H1 (cell line): ENCODE data around the gene SEC11A. TPM values are rescaled to one million over a fixed set of nuclear protein-coding genes. Genes with fewer than 3 reads are reported as not detected.

ENCODE experiments used
- CTCF ChIA-PET: fragments of 300-600 bp; sonication (Branson Sonifier 250); formaldehyde crosslinking; loops from one replicate; lab custom pipeline; 2021; ENCODE audit not compliant: partially characterized antibody; lab: Charles Lee
- POLR2A ChIA-PET: fragments of 300-600 bp; sonication (Branson Sonifier 250); formaldehyde crosslinking; loops from one replicate; lab custom pipeline; 2021; ENCODE audit warnings: inconsistent platforms; ENCODE audit not compliant: partially characterized antibody; lab: Charles Lee
- DNase-seq, 2 experiments: peaks; one replicate each; pipeline versions ENCODE4 v3.0.0 to v3.0.0-alpha.2; 2010 to 2022; ENCODE audit warnings: low spot score in 2 of 2, low read depth in 1 of 2, mixed read lengths in 1 of 2
- FAIRE-seq: peaks from 2 replicates; lab custom pipeline; 2011; peaks lifted over from hg19 to GRCh38; lab: Jason Lieb, UNC
- H2AFZ ChIP-seq: 2 replicates; pipeline ENCODE4 v1.8.1; 2012; ENCODE audit warnings: low read length, inconsistent platforms
- H2AK5ac ChIP-seq: 2 replicates; pipeline ENCODE4 v1.6.1; 2013; ENCODE audit warnings: low read depth, low read length
- H2BK120ac ChIP-seq: replicated peaks from 2 replicates; pipeline ENCODE3; 2013; ENCODE audit warnings: low read depth, low read length, inconsistent platforms
- H2BK12ac ChIP-seq: 2 replicates; pipeline ENCODE4 v1.6.1; 2013; ENCODE audit warnings: low read depth, low read length
- H2BK15ac ChIP-seq: 2 replicates; pipeline ENCODE4 v1.6.1; 2013; ENCODE audit warnings: low read length
- H2BK20ac ChIP-seq: 2 replicates; pipeline ENCODE4 v1.6.1; 2013; ENCODE audit warnings: low read length
- H2BK5ac ChIP-seq: 2 replicates; pipeline ENCODE4 v1.6.1; 2013; ENCODE audit warnings: low read depth, low read length
- H3K14ac ChIP-seq: 2 replicates; pipeline ENCODE4 v1.6.1; 2013; ENCODE audit warnings: inconsistent platforms; ENCODE audit not compliant: insufficient read length
- H3K18ac ChIP-seq: 2 replicates; pipeline ENCODE4 v1.6.1; 2013; ENCODE audit warnings: low read length; ENCODE audit errors: extremely low read depth
- H3K23ac ChIP-seq: 2 replicates; pipeline ENCODE4 v1.6.1; 2013; ENCODE audit warnings: inconsistent platforms; ENCODE audit not compliant: insufficient read length
- H3K23me2 ChIP-seq: 2 replicates; pipeline ENCODE4 v1.6.1; 2013; ENCODE audit warnings: low read depth, low read length
- H3K27ac ChIP-seq: 2 replicates; pipeline ENCODE4 v1.6.1; 2011; ENCODE audit warnings: low read depth, low read length, inconsistent platforms
- H3K27me3 ChIP-seq, 4 experiments: replicated peaks in 1 of 4; 1 replicate in 1 of 4; 2 replicates in 3 of 4; pipeline versions ENCODE4 v1.6.1 to v1.8.1; 2011 to 2013; ENCODE audit warnings: low read length in 3 of 4, mild to moderate bottlenecking in 3 of 4, inconsistent platforms in 2 of 4, mixed read lengths in 2 of 4, moderate library complexity in 1 of 4; ENCODE audit not compliant: control insufficient read depth in 3 of 4, insufficient read depth in 3 of 4; ENCODE audit errors: extremely low read depth in 1 of 4
- H3K36me3 ChIP-seq, 4 experiments: 2 replicates each; pipeline versions ENCODE4 v1.6.1 to v1.8.1; 2011 to 2013; ENCODE audit warnings: mild to moderate bottlenecking in 4 of 4, low read length in 3 of 4, moderate library complexity in 2 of 4, control low read depth in 1 of 4, inconsistent platforms in 1 of 4; ENCODE audit not compliant: insufficient read depth in 4 of 4, control insufficient read depth in 2 of 4
- H3K4ac ChIP-seq: replicated peaks from 2 replicates; pipeline ENCODE3; 2013; ENCODE audit warnings: low read length, low read depth, mixed read lengths, inconsistent platforms; ENCODE audit not compliant: insufficient read length
- H3K4me1 ChIP-seq, 4 experiments: replicated peaks in 1 of 4; 1 replicate in 1 of 4; 2 replicates in 3 of 4; pipeline versions ENCODE4 v1.6.1 to v1.8.1; 2011 to 2013; ENCODE audit warnings: low read length in 3 of 4, inconsistent platforms in 2 of 4, mixed read lengths in 1 of 4; ENCODE audit not compliant: insufficient read depth in 4 of 4, control insufficient read depth in 3 of 4
- H3K4me2 ChIP-seq, 2 experiments: 2 replicates each; pipeline versions ENCODE4 v1.6.1 to v1.8.1; 2011 to 2013; ENCODE audit warnings: low read depth in 2 of 2, low read length in 2 of 2, control low read depth in 1 of 2, inconsistent platforms in 1 of 2, mild to moderate bottlenecking in 1 of 2; ENCODE audit not compliant: insufficient read depth in 1 of 2
- H3K4me3 ChIP-seq, 4 experiments: fragments of 200-600, 300-600 bp in 1 of 4; sonication (generic), shearing (Covaris generic), sonication (Bioruptor Twin) in 1 of 4; 2 replicates each; pipeline versions ENCODE4 v1.5.1 to v1.8.1; 2011 to 2016; ENCODE audit warnings: low read length in 4 of 4, low read depth in 3 of 4, control low read depth in 2 of 4, inconsistent platforms in 2 of 4, mild to moderate bottlenecking in 2 of 4, mixed read lengths in 1 of 4, moderate library complexity in 1 of 4; ENCODE audit not compliant: insufficient read depth in 2 of 4; ENCODE audit errors: extremely low read depth in 1 of 4
- H3K56ac ChIP-seq: replicated peaks from 2 replicates; pipeline ENCODE3; 2013; ENCODE audit warnings: low read depth, mild to moderate bottlenecking, mixed read lengths, low read length, inconsistent platforms; ENCODE audit not compliant: insufficient read length
- H3K79me1 ChIP-seq: 2 replicates; pipeline ENCODE4 v1.6.1; 2013; ENCODE audit warnings: low read depth, low read length, control low read depth
- H3K79me2 ChIP-seq, 2 experiments: 2 replicates each; pipeline versions ENCODE4 v1.6.1 to v1.8.1; 2012 to 2013; ENCODE audit warnings: low read length in 2 of 2, mild to moderate bottlenecking in 2 of 2, inconsistent platforms in 1 of 2; ENCODE audit not compliant: insufficient read depth in 2 of 2, control insufficient read depth in 1 of 2
- H3K9ac ChIP-seq, 4 experiments: replicated peaks in 1 of 4; 1 replicate in 1 of 4; 2 replicates in 3 of 4; pipeline versions ENCODE4 v1.6.1 to v1.8.1; 2011 to 2013; ENCODE audit warnings: low read depth in 3 of 4, low read length in 3 of 4, control low read depth in 2 of 4, mild to moderate bottlenecking in 2 of 4, moderate library complexity in 2 of 4, inconsistent platforms in 1 of 4; ENCODE audit errors: extremely low read depth in 1 of 4
- H3K9me3 ChIP-seq, 2 experiments: 2 replicates each; pipeline versions ENCODE4 v1.6.1 to v1.8.1; 2012 to 2013; ENCODE audit warnings: mild to moderate bottlenecking in 2 of 2, moderate library complexity in 2 of 2, control low read depth in 1 of 2, inconsistent platforms in 1 of 2, low read depth in 1 of 2, low read length in 1 of 2, mixed read lengths in 1 of 2; ENCODE audit not compliant: insufficient read depth in 2 of 2
- H4K20me1 ChIP-seq, 2 experiments: replicated peaks in 1 of 2; 2 replicates each; pipeline versions ENCODE3 to v1.8.1; 2011 to 2013; ENCODE audit warnings: inconsistent platforms in 2 of 2, low read length in 2 of 2, mild to moderate bottlenecking in 1 of 2; ENCODE audit not compliant: insufficient read depth in 2 of 2, control insufficient read depth in 1 of 2
- H4K5ac ChIP-seq: 2 replicates; pipeline ENCODE4 v1.6.1; 2013; ENCODE audit warnings: low read length, low read depth, mixed read lengths, inconsistent platforms; ENCODE audit not compliant: insufficient read length
- H4K8ac ChIP-seq: 2 replicates; pipeline ENCODE4 v1.8.0; 2013; ENCODE audit warnings: mild to moderate bottlenecking, moderate library complexity, low read length, inconsistent platforms; ENCODE audit not compliant: insufficient read depth; ENCODE audit errors: extremely low read depth
- H4K91ac ChIP-seq: replicated peaks from 2 replicates; pipeline ENCODE3; 2013; ENCODE audit warnings: low read length, mixed read lengths, inconsistent platforms; ENCODE audit not compliant: insufficient read length
- BACH1 ChIP-seq: IDR thresholded peaks from 2 replicates; pipeline ENCODE4 v1.6.1; 2012; ENCODE audit warnings: low read length, improper control_type of control experiment
- BCL11A ChIP-seq, 2 experiments: IDR thresholded peaks; one replicate each; pipeline ENCODE4 v1.6.1; 2011; ENCODE audit warnings: low read depth in 2 of 2, low read length in 2 of 2, mild to moderate bottlenecking in 2 of 2
- FOSL1 ChIP-seq: IDR thresholded peaks from 2 replicates; pipeline ENCODE4 v1.6.1; 2011; ENCODE audit warnings: mild to moderate bottlenecking, low read depth, low read length, moderate library complexity; ENCODE audit not compliant: insufficient read depth
- JUND ChIP-seq: IDR thresholded peaks from 2 replicates; pipeline ENCODE4 v1.6.1; 2011; ENCODE audit warnings: mild to moderate bottlenecking, improper control_type of control experiment, low read length
- KDM1A ChIP-seq: fragments of 200-600, 300-600 bp; sonication (generic); IDR thresholded peaks from 2 replicates; pipeline ENCODE4 v1.7.1; 2016; ENCODE audit warnings: mild to moderate bottlenecking, low read length, borderline replicate concordance
- MAX ChIP-seq: IDR thresholded peaks from 2 replicates; pipeline ENCODE4 v1.6.1; 2012; ENCODE audit warnings: inconsistent platforms
- POLR2A ChIP-seq, 2 experiments: IDR thresholded peaks; 1 replicate in 1 of 2; 2 replicates in 1 of 2; pipeline ENCODE4 v1.6.1; 2011; ENCODE audit warnings: low read depth in 2 of 2, low read length in 2 of 2, mild to moderate bottlenecking in 2 of 2; ENCODE audit errors: control extremely low read depth in 1 of 2
- RAD21 ChIP-seq, 2 experiments: IDR thresholded peaks in 1 of 2; conservative IDR thresholded peaks in 1 of 2; 2 replicates each; pipeline ENCODE4 v1.6.1; 2011; ENCODE audit warnings: low read depth in 2 of 2, low read length in 2 of 2, improper control_type of control experiment in 1 of 2, inconsistent platforms in 1 of 2, mild to moderate bottlenecking in 1 of 2, moderate library complexity in 1 of 2
- RBBP5 ChIP-seq: IDR thresholded peaks from 2 replicates; pipeline ENCODE4 v1.7.1; 2012; ENCODE audit warnings: low read depth, mild to moderate bottlenecking, inconsistent platforms, low read length, moderate library complexity, borderline replicate concordance
- SP1 ChIP-seq: IDR thresholded peaks from 2 replicates; pipeline ENCODE4 v1.6.1; 2011; ENCODE audit warnings: low read depth, low read length
- SP4 ChIP-seq: IDR thresholded peaks from 2 replicates; pipeline ENCODE4 v1.6.1; 2012; ENCODE audit warnings: low read length, inconsistent platforms
- SRF ChIP-seq: IDR thresholded peaks from 2 replicates; pipeline ENCODE4 v1.6.1; 2011; ENCODE audit warnings: mild to moderate bottlenecking, low read depth, low read length, moderate library complexity
- TEAD4 ChIP-seq: IDR thresholded peaks from 2 replicates; pipeline ENCODE4 v1.6.1; 2012; ENCODE audit warnings: low read depth, low read length, inconsistent platforms, mixed read lengths
- WGBS, 2 experiments: shearing (Covaris generic) in 1 of 2; methylation state at CpG; one replicate each; pipeline versions ENCODE4 v1.1.6 to v1.1.7; 2013 to 2015; ENCODE audit warnings: low lambda C conversion rate in 2 of 2, mixed read lengths in 2 of 2, inconsistent platforms in 1 of 2, low coverage in 1 of 2, missing lambda C conversion rate in 1 of 2; ENCODE audit not compliant: insufficient replicate concordance in 2 of 2, insufficient coverage in 1 of 2, insufficient read length in 1 of 2; ENCODE audit errors: extremely low coverage in 1 of 2, missing lambda C conversion rate in 1 of 2; 5-methylcytosine and 5-hydroxymethylcytosine counted together
- polyA plus RNA-seq, 7 experiments: library from polyadenylated mRNA; depleted of rRNA in 3 of 7; stranded (reverse) in 5 of 7; unstranded in 2 of 7; fragments of >200 nt in 5 of 7; fragments of 200-250 nt in 2 of 7; gene quantifications; 1 replicate in 5 of 7; 2 replicates in 1 of 7; 4 replicates in 1 of 7; pipeline versions ENCODE4 v1.2.1 to v1.2.3, GENCODE V29; 2011 to 2013; ENCODE audit warnings: missing spikeins in 2 of 7, mixed read lengths in 2 of 7
- total RNA-seq: library from RNA; stranded (reverse); fragmentation: NEBNext Ultra II Directional; extraction: Animal tissue kit (Norgen Biotek cat#: 25700); gene quantifications from 2 replicates; pipeline ENCODE4 v1.2.1, GENCODE V29; 2021
- TF ChIP-seq, protein P1 (sequence below): IDR thresholded peaks from 2 replicates; pipeline ENCODE4 v1.6.1; 2011; ENCODE audit warnings: low read depth, mild to moderate bottlenecking, low read length; ENCODE audit not compliant: insufficient read depth

Gene SEC11A
- total and polyA plus RNA-seq, 2 of the 8 experiments (the other 6 are each of a cell fraction or from before 2014, with no cell fraction given), result 268 to 316 TPM

GRCh38 chr15:84625123-84625522 is 90.8 kb downstream of the SEC11A start:
- CTCF ChIA-PET, result interaction anchor here (0.9 to 6.2 kb wide), 9 partner anchors 9 to 54 kb away, joined by 3 to 51 read pairs (median 5); partner anchors contain the start of genes WDR73 and ZSCAN2
- no peak for FAIRE-seq
- no peak for TF ChIP-seq SRF
- TF ChIP-seq JUND, result no peak
- no peak for TF ChIP-seq BACH1
- TF ChIP-seq MAX, result no peak
- TF ChIP-seq SP1, result no peak
- no peak for TF ChIP-seq KDM1A
- TF ChIP-seq RAD21 (IDR thresholded peaks at IDR 0.05 in 1 of 2, conservative IDR thresholded peaks at IDR 0.05 in 1 of 2; ENCODE audit: low read depth in 2 of 2, low read length in 2 of 2), result no peak
- no peak for TF ChIP-seq FOSL1
- TF ChIP-seq BCL11A (IDR thresholded peaks at IDR 0.05; ENCODE audit: low read depth in 2 of 2, low read length in 2 of 2), result no peak
- no peak for TF ChIP-seq TEAD4
- TF ChIP-seq, protein P1, sequence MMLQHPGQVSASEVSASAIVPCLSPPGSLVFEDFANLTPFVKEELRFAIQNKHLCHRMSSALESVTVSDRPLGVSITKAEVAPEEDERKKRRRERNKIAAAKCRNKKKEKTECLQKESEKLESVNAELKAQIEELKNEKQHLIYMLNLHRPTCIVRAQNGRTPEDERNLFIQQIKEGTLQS, result no peak
- TF ChIP-seq POLR2A (IDR thresholded peaks at IDR 0.05; ENCODE audit: control extremely low read depth in 1 of 2, low read depth in 2 of 2, low read length in 2 of 2), result no peak
- TF ChIP-seq SP4, result no peak
- TF ChIP-seq RBBP5, result no peak

More at GRCh38 chr15:84625123-84625522, 90.8 kb downstream of the SEC11A start:
- Histone ChIP-seq H3K23me2 (no peaks in the 10 kb centered on the region), H4K8ac (no peak overlapping the region), H2BK20ac (no peak overlapping the region), H4K91ac (no peak overlapping the region), H4K20me1 (peaks cover 0 to 5% of the 10 kb centered on the region in 2 experiments), H2BK120ac (no peak overlapping the region), H3K79me2 (peaks cover 0 to 10% of the 10 kb centered on the region in 2 experiments; a peak in 2 of 4 replicates), H2BK12ac (no peak overlapping the region), H3K79me1 (peaks cover 2% of the 10 kb centered on the region), H3K23ac (no peak overlapping the region), H3K27me3 (no peaks in the 10 kb centered on the region; a peak in 1 of 7 replicates), H4K5ac (no peak overlapping the region), H3K4me3 (no peak overlapping the region), H3K56ac (no peak overlapping the region), H3K36me3 (peaks cover 22 to 31% (median 24%) of the 10 kb centered on the region in 4 experiments), H3K4me2 (no peak overlapping the region), H2BK15ac (no peak overlapping the region), H3K9ac (no peak overlapping the region), H3K27ac (no peak overlapping the region), H3K4ac (no peak overlapping the region), H3K14ac (no peak overlapping the region), H2AK5ac (no peak overlapping the region), H3K4me1 (no peaks in the 10 kb centered on the region), H2BK5ac (no peak overlapping the region), H3K18ac (no peak overlapping the region), H3K9me3 (peaks cover 27 to 31% of the 10 kb centered on the region in 2 experiments), H2AFZ (no peak overlapping the region)
- no peak for DNase-seq
- 96% methylated on average over 2 of the region's 2 CpGs; no CpG with 5 or more reads in 1 of the 2 experiments for WGBS, 2 experiments
- POLR2A ChIA-PET, result interaction anchor here (0.9 to 6.1 kb wide), 7 partner anchors 9 to 24 kb away, joined by 3 to 37 read pairs (median 11); partner anchors contain the start of gene ZSCAN2
